CD4-positive, CD25-positive, alpha-beta regulatory T cell (primary cell): ENCODE results near the gene PRLR. TPM values are rescaled to one million over a fixed set of nuclear protein-coding genes. Genes with fewer than 3 reads are reported as not detected.

Experiments
- ATAC-seq, 2 donors: fragments of 150-1000 bp; cut with Tn5 transposase; one replicate each; pipeline ENCODE4 v1.10.0; 2021; ENCODE audit warnings: low read depth in 2 of 2, moderate number of reproducible peaks in 2 of 2, moderate library complexity in 1 of 2
- DNase-seq, 3 donors: peaks; one replicate each; pipeline versions ENCODE4 v3.0.0 to v3.0.0-alpha.2; 2012 to 2022; ENCODE audit warnings: mixed read lengths in 1 of 3
- H3K27ac ChIP-seq: one replicate; pipeline ENCODE4 v1.7.0; 2013; ENCODE audit warnings: mild to moderate bottlenecking, low read length; ENCODE audit not compliant: insufficient read depth, poor library complexity, severe bottlenecking
- H3K27me3 ChIP-seq: one replicate; pipeline ENCODE4 v1.7.0; 2013; ENCODE audit warnings: low read length; ENCODE audit not compliant: control insufficient read depth, insufficient read depth
- H3K36me3 ChIP-seq: one replicate; pipeline ENCODE4 v1.7.0; 2013; ENCODE audit warnings: mild to moderate bottlenecking, low read length, moderate library complexity; ENCODE audit not compliant: control insufficient read depth, insufficient read depth
- H3K4me1 ChIP-seq: 2 replicates; pipeline ENCODE4 v1.7.0; 2013; ENCODE audit warnings: mild to moderate bottlenecking, low read length; ENCODE audit not compliant: insufficient read depth, control insufficient read depth, poor library complexity, severe bottlenecking
- H3K4me3 ChIP-seq: one replicate; pipeline ENCODE4 v1.7.0; 2013; ENCODE audit warnings: low read depth, mild to moderate bottlenecking, low read length, moderate library complexity
- H3K9me3 ChIP-seq, 2 experiments: 1 replicate in 1 of 2; 2 replicates in 1 of 2; pipeline ENCODE4 v1.7.0; 2013; ENCODE audit warnings: low read length in 2 of 2, mild to moderate bottlenecking in 1 of 2, moderate library complexity in 1 of 2; ENCODE audit not compliant: control insufficient read depth in 2 of 2
- H3K27ac Mint-ChIP-seq, 3 donors: one replicate each; pipeline ENCODE4 v1.8.0; 2020 to 2022; ENCODE audit warnings: mild to moderate bottlenecking in 3 of 3, mixed read lengths in 3 of 3, moderate library complexity in 2 of 3
- H3K27me3 Mint-ChIP-seq: one replicate; pipeline ENCODE4 v1.8.0; 2022; ENCODE audit warnings: mild to moderate bottlenecking, mixed read lengths
- H3K36me3 Mint-ChIP-seq: one replicate; pipeline ENCODE4 v1.8.0; 2020; ENCODE audit warnings: mixed read lengths
- H3K4me1 Mint-ChIP-seq, 4 donors: one replicate each; pipeline ENCODE4 v1.8.0; 2020 to 2022; ENCODE audit warnings: mixed read lengths in 4 of 4, mild to moderate bottlenecking in 1 of 4
- H3K4me3 Mint-ChIP-seq, 4 donors: one replicate each; pipeline ENCODE4 v1.8.0; 2020 to 2022; ENCODE audit warnings: mild to moderate bottlenecking in 4 of 4, mixed read lengths in 4 of 4, moderate library complexity in 3 of 4
- H3K9me3 Mint-ChIP-seq, 7 donors: one replicate each; pipeline ENCODE4 v1.8.0; 2020 to 2022; ENCODE audit warnings: mixed read lengths in 7 of 7, mild to moderate bottlenecking in 3 of 7, moderate library complexity in 2 of 7
- polyA plus RNA-seq, 4 donors: library from polyadenylated mRNA; unstranded; fragments of 300-500 nt; fragmentation: Illumina TruSeq; gene quantifications; one replicate each; pipeline ENCODE4 v1.2.3, GENCODE V29; 2021
- total RNA-seq: library from RNA; stranded (reverse); gene quantifications from one replicate; pipeline ENCODE4 v1.2.3, GENCODE V29; 2022

The PRLR gene
- total and polyA plus RNA-seq, 5 donors from 2014 or later: not detected

- no peaks in the 10 kb centered on the region for H3K36me3 ChIP-seq
- peaks cover 38% of the 10 kb centered on the region for H3K27me3 Mint-ChIP-seq
- H3K36me3 Mint-ChIP-seq: no peaks in the 10 kb centered on the region
- ATAC-seq: no peak
- H3K27ac Mint-ChIP-seq: no peak overlapping the region
- no peak overlapping the region for H3K27ac ChIP-seq
- no peaks in the 10 kb centered on the region for H3K4me1 ChIP-seq
- H3K27me3 ChIP-seq: peaks cover 8% of the 10 kb centered on the region
- H3K4me1 Mint-ChIP-seq: peaks cover 0 to 9% (median 5%) of the 10 kb centered on the region in 4 donors
- H3K9me3 Mint-ChIP-seq: peaks cover 0 to 3% (median 0%) of the 10 kb centered on the region in 7 donors
- DNase-seq: no peak
- peaks cover 0 to 2% of the 10 kb centered on the region in 2 experiments for H3K9me3 ChIP-seq
- H3K4me3 Mint-ChIP-seq: no peak overlapping the region
- H3K4me3 ChIP-seq: no peak overlapping the region
Observed at GRCh38 chr5:35233121-35233520, 2.8 kb upstream of the PRLR start.

GRCh38 chr5:35232124-35232523, 1.8 kb upstream of the PRLR start:
- H3K4me3 ChIP-seq: no peak overlapping the region
- H3K9me3 Mint-ChIP-seq: no peaks in the 10 kb centered on the region
- ATAC-seq: no peak

GRCh38 chr5:35229076-35230037, 930 bp downstream of the PRLR start:
- Mint-ChIP-seq H3K36me3 (no peaks in the 10 kb centered on the region), H3K27me3 (peaks cover 44% of the 10 kb centered on the region), H3K4me3 (peak overlapping the region in 2 of 4 donors; percentile 24 to 49), H3K9me3 (no peaks in the 10 kb centered on the region), H3K4me1 (peaks cover 0 to 9% (median 5%) of the 10 kb centered on the region in 4 donors), H3K27ac (no peak overlapping the region)
- no peak overlapping the region for H3K27ac ChIP-seq
- no peak overlapping the region for H3K4me3 ChIP-seq
- H3K9me3 ChIP-seq: no peaks in the 10 kb centered on the region
- H3K36me3 ChIP-seq: no peaks in the 10 kb centered on the region
- peaks cover 13% of the 10 kb centered on the region for H3K27me3 ChIP-seq
- ATAC-seq (no peak), DNase-seq (no peak)
- H3K4me1 ChIP-seq: no peaks in the 10 kb centered on the region

More at GRCh38 chr5:35232124-35232523, 1.8 kb upstream of the PRLR start:
- Mint-ChIP-seq H3K27ac (no peak overlapping the region), H3K4me3 (no peak overlapping the region), H3K36me3 (no peaks in the 10 kb centered on the region), H3K27me3 (peaks cover 44% of the 10 kb centered on the region), H3K4me1 (peaks cover 0 to 9% (median 5%) of the 10 kb centered on the region in 4 donors)
- DNase-seq: no peak
- Histone ChIP-seq H3K4me1 (no peaks in the 10 kb centered on the region), H3K36me3 (no peaks in the 10 kb centered on the region), H3K27me3 (peaks cover 9% of the 10 kb centered on the region), H3K9me3 (peaks cover 0 to 2% of the 10 kb centered on the region in 2 experiments), H3K27ac (no peak overlapping the region)

GRCh38 chr5:35228310-35228709, 2.0 kb downstream of the PRLR start:
- no peaks in the 10 kb centered on the region for H3K9me3 Mint-ChIP-seq
- no peak overlapping the region for H3K27ac ChIP-seq
- H3K9me3 ChIP-seq: no peaks in the 10 kb centered on the region
- no peaks in the 10 kb centered on the region for H3K36me3 ChIP-seq
- peaks cover 48% of the 10 kb centered on the region for H3K27me3 Mint-ChIP-seq
- H3K27ac Mint-ChIP-seq: no peak overlapping the region
- H3K27me3 ChIP-seq: peaks cover 13% of the 10 kb centered on the region
- ATAC-seq (no peak), DNase-seq (no peak)
- H3K4me1 ChIP-seq: no peaks in the 10 kb centered on the region
- no peaks in the 10 kb centered on the region for H3K36me3 Mint-ChIP-seq
- H3K4me3 ChIP-seq: no peak overlapping the region
- H3K4me1 Mint-ChIP-seq: peaks cover 0 to 9% (median 5%) of the 10 kb centered on the region in 4 donors
- H3K4me3 Mint-ChIP-seq: no peak overlapping the region

- ATAC-seq (no peak), DNase-seq (no peak)
- no peak overlapping the region for H3K27ac Mint-ChIP-seq
- Histone ChIP-seq H3K4me3 (no peak overlapping the region), H3K36me3 (no peaks in the 10 kb centered on the region), H3K27ac (no peak overlapping the region), H3K9me3 (no peaks in the 10 kb centered on the region), H3K27me3 (peaks cover 13% of the 10 kb centered on the region), H3K4me1 (no peaks in the 10 kb centered on the region)
- H3K4me3 Mint-ChIP-seq: no peak overlapping the region
- H3K36me3 Mint-ChIP-seq: no peaks in the 10 kb centered on the region
- H3K4me1 Mint-ChIP-seq: peaks cover 0 to 9% (median 5%) of the 10 kb centered on the region in 4 donors
- no peaks in the 10 kb centered on the region for H3K9me3 Mint-ChIP-seq
- peaks cover 48% of the 10 kb centered on the region for H3K27me3 Mint-ChIP-seq
Observed at GRCh38 chr5:35227720-35228119, 2.6 kb downstream of the PRLR start.

GRCh38 chr5:35223787-35224395, 6.4 kb downstream of the PRLR start:
- peaks cover 21% of the 10 kb centered on the region for H3K27me3 Mint-ChIP-seq
- H3K4me3 Mint-ChIP-seq: no peak overlapping the region
- no peak for DNase-seq
- H3K27ac Mint-ChIP-seq: no peak overlapping the region
- H3K4me1 Mint-ChIP-seq: no peaks in the 10 kb centered on the region
- Histone ChIP-seq H3K27me3 (peaks cover 10% of the 10 kb centered on the region), H3K4me1 (no peaks in the 10 kb centered on the region), H3K27ac (no peak overlapping the region), H3K9me3 (no peaks in the 10 kb centered on the region), H3K36me3 (no peaks in the 10 kb centered on the region), H3K4me3 (no peak overlapping the region)
- H3K9me3 Mint-ChIP-seq: peaks cover 0 to 4% (median 0%) of the 10 kb centered on the region in 7 donors
- no peak for ATAC-seq
- H3K36me3 Mint-ChIP-seq: no peaks in the 10 kb centered on the region

- Mint-ChIP-seq H3K4me3 (no peak overlapping the region), H3K4me1 (no peaks in the 10 kb centered on the region), H3K9me3 (peaks cover 0 to 5% (median 0%) of the 10 kb centered on the region in 7 donors), H3K36me3 (no peaks in the 10 kb centered on the region), H3K27me3 (peaks cover 10% of the 10 kb centered on the region), H3K27ac (no peak overlapping the region)
- H3K4me3 ChIP-seq: no peak overlapping the region
- no peaks in the 10 kb centered on the region for H3K4me1 ChIP-seq
- no peak overlapping the region for H3K27ac ChIP-seq
- no peaks in the 10 kb centered on the region for H3K36me3 ChIP-seq
- ATAC-seq (no peak), DNase-seq (no peak)
- no peaks in the 10 kb centered on the region for H3K9me3 ChIP-seq
- H3K27me3 ChIP-seq: no peaks in the 10 kb centered on the region
Observed at GRCh38 chr5:35220967-35221366, 9.3 kb downstream of the PRLR start.
